Skin of body (tissue), 2 donors: ENCODE data around the gene GTF3A. TPM values are rescaled to one million over a fixed set of nuclear protein-coding genes. Genes with fewer than 3 reads are reported as not detected.
A peak's percentile ranks its signal among the peaks of the same experiment; 100 is the strongest.

Experiments used
- DNase-seq: peaks from one replicate; lab custom pipeline; 2025; lab: John Stamatoyannopoulos, UW
- total RNA-seq: library from RNA; depleted of rRNA; stranded (reverse); fragments of >200 nt; gene quantifications from one replicate; pipeline ENCODE4 v1.2.3, GENCODE V29; 2014

GTF3A gene
- total RNA-seq, 1 donor from 2014 or later, result 43.4 TPM

GRCh38 chr13:27446986-27447583 is 22.7 kb downstream of the GTF3A start:
- no peak for DNase-seq

- DNase-seq, result no peak
Observed at GRCh38 chr13:27448308-27448707, 23.9 kb downstream of the GTF3A start.

GRCh38 chr13:27449081-27449603 is 24.7 kb downstream of the GTF3A start:
- no peak for DNase-seq

GRCh38 chr13:27449936-27450828 is 25.8 kb downstream of the GTF3A start, which contains the start of gene MTIF3:
Gene MTIF3 (minus strand): TSS chr13:27450564. CDS start chr13:27440448, 10,116 bp downstream.
- DNase-seq, result peak; percentile 86

- peak; percentile 39 for DNase-seq
Observed at GRCh38 chr13:27450921-27451471, 26.6 kb downstream of the GTF3A start.

GRCh38 chr13:27455331-27455855 is 31.0 kb downstream of the GTF3A start:
- no peak for DNase-seq

GRCh38 chr13:27461940-27462584 is 37.6 kb downstream of the GTF3A start:
- DNase-seq, result no peak

GRCh38 chr13:27463500-27463899 is 39.1 kb downstream of the GTF3A start:
- no peak for DNase-seq

GRCh38 chr13:27465611-27466010 is 41.2 kb downstream of the GTF3A start:
- DNase-seq, result no peak

GRCh38 chr13:27466513-27466912 is 42.1 kb downstream of the GTF3A start:
- DNase-seq, result no peak

GRCh38 chr13:27470075-27470820 is 45.8 kb downstream of the GTF3A start:
- no peak for DNase-seq

- no peak for DNase-seq
Observed at GRCh38 chr13:27472441-27472840, 48.0 kb downstream of the GTF3A start.

- DNase-seq, result no peak
Observed at GRCh38 chr13:27472941-27473340, 48.5 kb downstream of the GTF3A start.

- DNase-seq, result no peak
Observed at GRCh38 chr13:27474751-27475268, 50.4 kb downstream of the GTF3A start.

- no peak for DNase-seq
Observed at GRCh38 chr13:27476943-27477703, 52.7 kb downstream of the GTF3A start.

- DNase-seq, result no peak
Observed at GRCh38 chr13:27481766-27482165, 57.3 kb downstream of the GTF3A start.

GRCh38 chr13:27482983-27483382 is 58.6 kb downstream of the GTF3A start:
- DNase-seq, result no peak

GRCh38 chr13:27483421-27483820 is 59.0 kb downstream of the GTF3A start:
- DNase-seq, result no peak
